Astrocyte of the hippocampus (primary cell): ENCODE data around the gene ORC4.

Experiments used
- DNase-seq: peaks from one replicate; pipeline ENCODE4 v3.0.0; 2011; ENCODE audit warnings: low read depth, low spot score

Gene ORC4

DNA sequence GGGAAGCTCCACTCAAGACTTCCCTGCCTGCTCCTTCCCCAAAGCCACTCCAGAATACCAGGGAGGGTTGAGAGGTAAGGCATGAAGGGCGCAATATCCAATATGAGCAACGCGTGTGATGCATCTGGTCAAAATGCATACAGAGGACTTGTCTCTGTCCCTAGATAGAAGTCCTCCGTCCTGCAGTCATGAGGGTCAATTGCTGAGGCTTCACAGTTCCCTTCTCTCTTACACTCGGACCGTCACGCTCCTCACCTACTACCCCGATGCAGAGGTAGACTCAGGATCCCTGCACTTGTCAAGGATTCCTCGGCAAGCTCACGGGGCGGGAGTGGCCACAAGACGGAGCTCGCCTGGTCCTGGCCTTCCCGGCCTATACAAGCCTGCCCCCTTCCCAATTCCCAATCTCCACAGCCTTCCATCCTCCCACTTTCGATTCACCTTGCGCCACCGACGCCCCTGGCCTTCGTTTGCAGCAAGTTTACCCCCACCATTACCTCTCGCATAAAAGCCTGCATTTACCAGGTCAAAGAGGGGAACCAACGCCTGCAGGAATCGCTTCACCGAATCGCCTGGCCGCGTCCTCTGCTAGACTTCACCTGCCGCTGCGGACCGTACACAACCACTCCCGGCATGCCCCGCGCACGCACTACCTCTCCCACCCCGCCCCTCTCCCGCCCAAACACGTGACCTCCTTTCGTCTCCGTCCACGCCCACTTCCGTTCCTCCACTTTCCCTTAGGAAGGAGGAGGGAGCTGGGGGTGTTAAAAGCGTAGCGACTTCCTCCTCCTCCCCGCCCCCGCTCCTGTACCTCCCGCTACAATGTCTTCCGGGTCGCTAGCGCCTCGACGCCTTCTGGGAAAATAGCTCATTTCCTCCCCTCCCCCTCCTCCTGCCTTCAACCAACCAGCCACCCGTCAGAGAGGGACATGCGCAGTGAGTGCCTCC, at the start of gene ORC4:
Gene ORC4, minus strand, starts transcription at position 627 of the 948 bp plus-strand sequence. CDS start 44,779 bp downstream, outside the sequence.
- peak; percentile 100 for DNase-seq

DNA sequence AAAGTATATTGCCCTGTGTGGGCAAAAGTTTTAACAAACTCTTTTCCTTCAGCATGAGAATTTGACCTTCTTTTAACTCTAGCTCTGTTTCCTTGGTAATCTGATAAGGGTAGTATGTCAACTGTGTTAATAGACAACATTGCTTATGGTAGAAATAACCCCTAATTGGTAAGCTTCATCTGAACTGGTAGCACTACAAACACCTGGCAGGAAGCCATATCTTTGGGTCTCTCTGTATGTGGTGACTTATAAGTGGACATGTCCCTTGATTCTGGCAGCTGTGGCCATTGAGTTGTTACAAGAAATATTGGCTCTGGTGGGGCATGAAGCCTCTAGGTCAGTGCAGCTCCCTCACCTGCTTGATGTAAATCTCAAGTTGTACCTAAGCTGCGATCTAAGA, 47.3 kb upstream of the ORC4 start:
- peak; percentile 13 for DNase-seq

DNA sequence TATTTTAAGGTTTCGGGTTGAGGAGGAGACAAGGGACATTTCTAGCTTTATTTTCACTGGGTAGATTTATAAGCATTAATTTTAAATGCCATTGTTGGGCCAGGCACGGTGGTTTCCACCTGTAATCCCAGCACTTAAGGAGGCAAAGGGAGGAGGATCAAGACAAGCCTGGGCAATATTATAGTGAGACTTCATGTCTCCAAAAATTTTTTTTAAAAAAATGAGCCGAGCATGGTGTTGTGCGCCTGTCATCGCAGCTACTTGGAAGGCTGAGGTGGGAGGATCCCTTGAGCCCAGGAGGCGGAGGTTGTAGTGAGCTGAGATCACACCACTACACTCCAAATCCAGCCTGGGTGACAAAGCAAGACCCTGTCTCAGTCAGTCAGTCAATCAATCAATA, 45.4 kb upstream of the ORC4 start:
- no peak for DNase-seq

DNA sequence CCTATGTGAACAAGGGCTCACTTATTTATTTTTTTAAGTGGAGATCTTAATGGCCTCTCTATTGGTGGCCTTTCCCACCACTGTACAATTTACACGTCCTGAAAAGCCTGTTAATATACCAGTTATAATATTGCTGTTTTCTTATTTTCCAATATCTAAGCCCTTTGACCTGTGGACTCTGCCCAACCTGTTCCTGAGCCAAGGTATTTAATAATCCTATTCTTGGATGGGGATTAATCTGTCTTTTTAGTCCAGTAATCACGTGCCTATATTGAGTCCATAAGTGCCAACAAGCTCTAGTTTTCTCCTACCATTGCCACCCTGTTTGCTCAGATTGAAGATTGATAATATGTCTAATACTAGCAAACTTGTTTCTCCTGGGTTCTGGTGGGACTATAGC, 43.1 kb upstream of the ORC4 start:
- DNase-seq: no peak

DNA sequence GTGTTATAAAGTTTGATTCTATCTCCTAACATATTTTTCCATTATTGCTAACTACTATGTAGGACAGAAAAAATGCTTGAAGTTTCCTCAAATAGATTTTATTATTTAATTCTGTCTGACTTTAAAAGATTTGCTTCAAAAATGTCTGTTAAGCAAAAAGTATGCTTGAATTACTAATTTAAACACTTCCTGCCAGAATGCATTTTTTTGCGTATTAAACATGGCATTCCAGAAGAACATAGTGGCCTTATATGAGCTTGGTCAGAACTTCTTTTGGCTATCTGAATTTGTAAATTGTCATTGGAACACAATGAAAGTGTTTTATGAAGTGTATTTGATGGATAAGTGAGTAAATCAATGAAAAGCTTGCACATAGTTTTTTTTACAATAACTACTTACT, 38.1 kb upstream of the ORC4 start:
- no peak for DNase-seq

DNA sequence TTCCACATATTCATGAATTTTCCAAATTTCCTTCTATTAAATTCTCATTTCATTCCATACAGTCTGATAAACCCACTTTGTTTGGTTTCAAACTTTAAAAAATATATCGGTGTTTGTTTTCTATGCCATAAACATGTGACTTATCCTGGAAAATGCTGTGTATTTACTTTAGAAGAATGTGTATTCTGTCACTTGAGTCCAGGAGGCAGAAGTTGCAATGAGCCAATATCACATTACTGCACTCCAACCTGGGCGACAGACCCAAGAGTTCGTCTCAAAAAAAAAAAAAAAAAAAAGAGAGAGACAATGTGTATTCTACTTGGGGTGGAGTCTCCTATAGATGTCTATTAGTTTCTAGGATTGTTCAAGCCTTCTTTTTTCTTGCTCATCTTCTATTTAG, 32.1 kb upstream of the ORC4 start:
- DNase-seq: no peak

DNA sequence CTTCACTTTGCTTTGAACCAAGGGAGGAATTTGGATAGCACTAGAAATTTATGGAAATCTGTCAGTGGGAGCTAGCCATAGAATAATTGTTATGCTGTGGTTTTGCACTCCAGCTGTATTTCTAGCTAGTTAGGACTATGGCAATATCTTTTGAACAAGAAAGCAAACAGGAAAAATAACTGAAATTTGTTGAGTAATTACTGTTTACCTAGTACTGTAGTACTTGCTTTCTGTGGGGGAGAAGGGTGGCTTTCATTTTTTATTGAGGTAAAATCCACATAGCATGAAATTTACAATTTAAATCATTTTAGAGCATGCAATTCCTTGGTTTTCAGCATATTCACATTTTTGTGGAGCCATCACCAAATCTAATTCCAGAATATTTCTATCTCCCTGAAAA, 28.7 kb upstream of the ORC4 start:
- no peak for DNase-seq

DNA sequence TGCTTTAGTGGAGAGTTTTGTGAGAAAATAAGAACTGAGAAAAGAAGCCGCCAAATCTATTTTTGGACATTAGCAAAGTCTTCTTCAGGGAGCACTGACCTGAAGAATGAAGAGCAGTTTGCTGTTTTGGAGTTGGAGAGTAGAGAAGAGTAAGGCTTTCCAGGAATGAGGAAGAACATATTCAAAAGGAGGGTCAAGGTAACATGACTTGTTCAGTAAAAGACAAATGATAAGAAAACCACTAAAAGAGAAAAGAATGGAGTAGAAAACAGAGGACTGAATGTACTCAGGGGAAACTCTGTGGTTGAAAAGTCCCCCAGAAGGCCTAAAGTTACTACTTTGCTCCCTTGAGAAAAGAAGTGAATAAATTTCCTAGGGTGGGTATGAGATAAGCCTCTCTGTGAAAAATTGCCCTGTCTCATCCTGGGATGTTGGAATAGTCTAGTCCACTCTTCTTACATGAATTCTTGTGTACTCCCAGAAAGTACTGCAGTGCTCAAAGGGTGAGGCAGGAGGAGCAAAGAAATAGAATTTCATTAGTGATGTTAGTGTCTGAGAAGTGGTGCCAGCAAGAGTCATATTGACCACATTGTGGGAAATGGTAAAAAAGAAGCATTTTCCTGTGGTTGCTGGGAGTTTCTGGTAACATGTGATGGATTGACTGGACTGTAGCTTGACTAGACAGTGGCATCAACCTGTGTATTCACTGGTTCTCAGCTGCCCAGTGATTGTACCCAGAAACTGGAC, 28.1 kb upstream of the ORC4 start:
- DNase-seq: peak; percentile 81

DNA sequence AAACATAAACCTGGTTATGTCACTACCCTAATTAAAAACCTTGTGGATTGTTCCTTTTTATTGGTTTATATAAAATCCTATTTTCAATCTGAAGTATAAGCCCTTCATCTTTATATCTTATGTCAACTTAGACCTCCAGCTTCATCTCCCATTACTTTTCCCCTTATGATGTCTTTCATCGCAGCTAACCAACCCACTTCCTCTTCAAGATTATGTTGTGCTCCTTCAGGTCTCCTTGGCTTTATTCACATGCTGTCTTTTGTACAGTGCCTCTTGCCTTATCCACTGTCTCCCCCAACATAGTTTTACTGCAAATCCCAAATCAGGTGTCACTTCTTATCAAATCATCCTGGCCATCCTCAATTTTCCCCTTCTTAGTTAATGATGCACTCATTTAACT, 26.3 kb upstream of the ORC4 start:
- DNase-seq: no peak

DNA sequence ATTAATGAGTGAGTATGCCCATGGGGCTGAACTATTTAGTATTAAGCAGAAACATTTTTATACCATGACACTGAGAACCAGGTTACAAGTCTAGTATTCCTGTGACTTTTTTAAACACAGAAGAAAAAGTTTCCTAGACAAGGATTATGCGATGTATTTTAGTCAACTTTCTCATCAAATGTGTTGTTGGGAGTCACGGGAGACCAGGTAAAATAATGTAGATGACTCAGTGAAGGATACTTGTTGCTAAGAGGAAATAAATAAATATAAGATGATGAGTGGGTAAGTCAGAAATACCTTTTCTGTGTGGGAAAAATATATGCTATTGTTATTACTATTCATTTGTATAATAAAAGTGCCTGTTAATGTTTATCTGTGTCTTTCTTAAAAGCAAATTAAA, 23.8 kb upstream of the ORC4 start:
- DNase-seq: no peak

DNA sequence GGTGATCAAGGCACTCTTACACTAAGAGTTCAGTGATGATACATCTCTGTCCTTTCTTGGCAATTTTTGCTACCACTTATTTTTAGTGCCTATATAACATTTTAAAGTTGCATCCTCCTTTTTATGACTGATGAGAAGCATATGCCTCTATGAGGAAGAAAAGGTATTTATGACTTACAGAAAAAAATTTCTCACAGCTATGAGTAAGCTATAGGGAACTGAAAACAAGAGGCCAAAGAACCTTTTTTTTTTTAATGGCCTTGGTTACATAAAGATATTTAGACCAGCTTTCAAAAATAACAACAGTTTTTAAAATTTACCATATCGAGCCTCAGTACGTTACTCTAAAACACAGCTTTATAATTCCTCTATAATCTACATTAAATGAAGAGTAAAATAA, 21.7 kb upstream of the ORC4 start:
- no peak for DNase-seq

DNA sequence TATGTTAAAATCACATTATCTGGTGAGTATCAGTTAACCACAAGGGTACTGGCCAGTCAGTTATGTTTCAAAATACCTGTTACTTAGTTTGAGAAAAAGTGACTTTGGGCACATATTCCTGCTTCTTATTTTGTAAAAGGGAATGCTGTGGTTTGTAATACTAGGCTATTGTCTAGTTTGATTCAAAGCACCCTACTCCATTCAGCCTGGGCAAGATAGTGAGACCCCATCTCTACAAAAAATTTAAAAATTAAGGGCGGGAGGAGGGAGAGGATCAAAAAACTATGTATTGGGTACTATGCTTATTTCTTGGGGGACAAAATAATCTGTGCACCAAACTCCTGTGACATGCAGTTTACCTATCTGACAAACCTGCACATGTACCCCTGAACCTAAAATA, 19.2 kb upstream of the ORC4 start:
- peak; percentile 26 for DNase-seq

DNA sequence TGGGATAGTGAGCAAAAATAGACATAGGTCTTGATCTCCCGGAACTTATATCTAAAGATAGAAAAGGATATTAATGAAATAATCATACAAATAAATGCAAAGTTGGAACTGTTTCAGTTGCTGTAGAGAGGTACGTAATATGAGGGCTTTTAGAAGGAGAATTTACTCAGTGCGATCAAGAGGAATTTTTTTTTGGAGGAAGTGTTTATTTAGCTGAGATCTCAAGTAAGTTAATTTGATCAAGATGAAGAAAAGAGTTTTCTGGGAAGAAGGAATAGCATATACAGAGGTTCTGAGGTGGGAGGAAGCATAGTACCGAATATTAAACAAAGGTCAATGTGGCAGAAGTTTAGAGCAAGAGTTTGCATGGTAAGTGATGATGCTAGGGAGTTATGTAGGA, 11.7 kb upstream of the ORC4 start:
- DNase-seq: no peak

DNA sequence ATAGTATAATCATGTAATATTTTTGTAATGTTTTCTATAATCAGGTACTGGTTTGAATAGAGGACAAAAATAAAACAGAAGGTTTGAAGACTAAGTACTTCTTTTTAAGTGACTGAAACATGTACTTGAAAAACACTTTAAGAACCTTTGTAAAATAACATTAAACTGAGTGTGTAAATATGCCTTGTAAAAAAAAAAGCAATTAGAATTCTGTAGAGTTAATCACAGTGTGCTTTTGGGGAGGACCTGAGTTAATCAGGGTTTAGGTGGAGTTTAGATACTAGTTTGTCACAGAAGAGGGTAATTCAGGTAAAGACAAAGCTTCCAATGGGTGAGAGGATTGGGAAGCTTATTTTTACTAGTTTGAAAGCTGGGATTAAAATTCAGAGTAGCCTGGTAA, 10.6 kb upstream of the ORC4 start:
- DNase-seq: no peak

DNA sequence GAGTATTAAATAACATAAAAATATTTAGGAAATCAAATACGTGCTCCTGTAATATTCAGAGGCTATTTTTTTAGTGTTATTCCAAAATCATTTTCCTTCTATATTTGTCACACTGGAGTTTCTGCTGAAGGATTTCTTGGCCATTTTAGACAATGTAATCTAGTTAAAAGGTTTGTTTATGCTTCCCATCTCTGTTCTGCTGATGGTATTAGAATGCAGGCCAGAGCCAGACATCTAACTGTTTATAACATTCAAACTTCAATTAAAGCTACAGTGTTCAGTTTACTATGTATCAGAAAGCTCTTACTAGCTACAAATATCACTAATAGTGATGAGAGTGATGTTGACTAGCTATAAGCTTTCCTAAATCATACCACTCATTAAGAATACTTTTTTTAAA, 8.2 kb upstream of the ORC4 start:
- DNase-seq: no peak

DNA sequence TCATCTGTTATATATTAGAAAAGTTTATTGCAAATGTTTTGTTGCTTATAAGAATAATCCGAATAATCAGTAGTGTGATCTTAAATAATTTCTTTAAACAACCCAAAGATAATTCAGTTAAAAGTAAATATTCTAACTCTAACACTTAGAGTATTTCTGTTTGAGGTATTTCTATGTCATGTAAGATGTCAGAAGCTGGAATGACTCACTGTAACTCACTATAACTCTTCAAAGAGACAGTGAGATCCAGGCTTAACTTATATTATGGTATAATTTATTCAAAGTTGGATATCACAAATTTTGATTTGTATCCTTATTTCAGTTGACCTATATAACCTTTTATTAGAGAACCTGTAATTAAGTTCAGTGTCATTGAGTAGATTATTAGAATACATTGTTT, 7.3 kb upstream of the ORC4 start:
- DNase-seq: no peak

DNA sequence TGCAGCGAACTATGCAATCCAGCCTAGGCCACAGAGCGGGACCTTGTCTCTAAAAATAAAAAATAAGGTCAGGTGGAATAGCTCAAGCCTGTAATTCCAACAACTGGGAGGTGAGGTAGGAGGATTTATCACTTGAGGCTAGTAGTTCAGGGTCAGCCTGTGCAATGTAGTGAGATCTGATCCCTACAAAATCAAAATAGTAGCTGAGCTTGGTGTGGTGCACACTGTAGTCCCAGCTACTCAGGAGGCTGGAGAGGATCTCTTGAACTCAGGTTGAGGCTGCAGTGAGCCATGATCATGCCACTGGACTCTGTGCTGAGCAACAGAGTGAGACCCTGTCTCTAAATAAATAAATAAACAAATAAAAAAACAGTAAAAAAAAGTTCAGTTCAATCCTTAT, 6.0 kb upstream of the ORC4 start:
- no peak for DNase-seq

DNA sequence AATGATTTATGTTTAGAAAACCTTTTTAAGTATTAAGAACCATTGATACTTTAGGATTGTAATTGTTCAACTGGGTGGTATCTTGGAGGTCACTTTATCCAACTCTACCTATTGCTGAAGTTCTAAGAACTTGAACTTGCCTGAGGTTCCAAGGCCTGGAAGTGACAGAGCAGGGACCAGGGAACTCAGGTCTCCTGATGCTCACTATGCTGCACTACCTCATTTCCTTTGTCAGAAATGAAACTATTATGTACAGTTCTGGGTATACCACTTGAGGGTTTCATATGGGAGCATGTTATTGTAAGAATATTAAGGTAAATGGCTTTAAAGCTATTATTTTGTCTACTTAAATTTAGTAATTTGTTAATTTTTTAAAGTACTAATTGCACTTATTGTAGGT, 3.3 kb upstream of the ORC4 start:
- no peak for DNase-seq

DNA sequence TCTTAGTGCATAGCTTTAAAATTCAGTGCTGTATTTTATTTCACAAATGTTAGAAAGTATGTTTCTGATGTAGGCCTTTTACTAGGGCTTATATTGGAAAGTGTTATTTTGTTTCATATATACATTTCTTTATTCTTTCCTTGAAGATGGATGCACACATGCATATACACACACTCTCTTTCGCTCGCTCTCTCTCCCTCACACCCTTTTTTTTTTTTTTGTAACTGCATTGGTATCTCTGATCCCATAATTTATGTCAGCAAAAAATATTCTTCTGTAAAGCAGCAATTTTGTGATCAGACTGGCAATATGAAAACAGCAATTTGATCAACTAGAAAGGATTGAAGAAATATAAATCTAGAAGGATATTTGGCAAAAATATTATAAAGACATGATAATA, 2.3 kb upstream of the ORC4 start:
- no peak for DNase-seq

DNA sequence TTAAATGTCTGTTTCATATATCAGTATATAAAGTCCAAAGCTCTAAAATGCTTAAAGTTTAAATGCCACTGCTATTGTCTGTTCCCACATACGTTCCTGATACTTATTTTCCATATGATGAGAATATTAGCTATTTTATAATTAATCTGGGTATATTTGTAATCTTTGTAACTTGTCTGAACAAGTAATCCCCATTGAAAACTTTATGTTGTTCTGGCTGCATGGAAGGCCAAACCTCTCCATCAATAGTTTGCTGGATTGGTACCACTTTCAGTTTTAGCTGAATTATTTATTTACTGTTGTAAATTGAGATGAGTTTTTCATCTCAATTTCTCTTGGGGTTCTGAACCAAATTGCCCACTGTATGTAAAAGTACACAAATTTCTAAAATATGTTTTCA, 1.8 kb upstream of the ORC4 start:
- peak; percentile 11 for DNase-seq

DNA sequence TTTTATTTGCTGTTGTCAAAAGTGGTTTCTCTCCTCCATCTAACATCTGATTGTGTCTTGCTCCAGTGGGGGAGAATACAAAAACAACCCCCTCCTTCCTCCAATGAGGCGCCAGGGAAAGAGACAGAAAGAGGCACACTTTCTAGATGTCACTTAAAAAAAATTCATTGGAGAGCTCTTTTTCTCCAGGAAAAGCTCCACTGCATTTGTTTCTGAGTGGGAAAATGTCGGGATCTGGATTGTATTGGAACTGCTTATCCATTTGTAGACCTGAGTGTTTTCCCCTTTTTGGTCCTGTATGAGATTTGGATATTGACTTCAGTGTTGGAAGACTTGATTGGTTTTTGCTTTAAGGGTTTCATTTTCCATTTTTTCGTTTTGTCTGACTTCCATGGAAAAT, 1.3 kb upstream of the ORC4 start:
- DNase-seq: peak; percentile 21

DNA sequence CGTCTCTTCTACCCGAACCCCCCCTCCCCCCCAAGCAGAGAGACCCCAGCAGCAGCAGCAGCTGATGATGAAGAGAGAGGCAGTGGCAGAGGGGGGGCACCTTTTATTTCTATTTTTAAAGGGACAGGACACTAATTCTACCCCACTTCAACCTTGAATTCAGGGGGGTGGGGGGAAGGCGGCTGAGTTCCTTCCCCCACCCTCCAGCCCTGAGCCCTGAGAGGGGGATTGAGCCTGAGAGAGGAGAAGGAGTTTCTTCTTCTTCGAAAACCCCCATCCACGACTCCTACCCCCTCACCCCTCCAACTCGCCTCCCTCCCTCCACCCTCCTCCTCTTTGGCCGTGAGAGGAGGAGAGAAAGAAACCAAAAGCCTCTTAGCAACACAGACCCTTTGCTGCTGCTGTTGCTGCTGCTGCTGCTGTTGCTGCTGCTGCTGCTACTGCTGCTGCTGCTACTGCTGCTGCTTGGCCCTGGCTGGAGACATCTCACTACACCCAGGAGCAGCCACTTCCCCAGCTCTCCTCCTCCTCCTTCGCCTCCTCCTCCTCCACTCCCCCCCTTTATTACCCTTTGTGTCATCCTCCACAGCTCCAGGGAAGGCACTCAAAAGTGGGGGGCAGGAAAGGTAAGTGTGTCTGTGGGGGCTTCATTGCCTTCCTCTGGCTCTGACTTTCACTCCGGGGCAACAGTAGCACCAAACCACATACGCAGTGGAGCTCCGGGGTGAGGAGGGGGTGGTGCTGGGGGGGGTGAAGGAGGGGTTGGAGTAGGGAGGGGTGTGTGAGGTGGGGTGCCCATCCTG, 723 bp upstream of the ORC4 start, which contains the start of gene MBD5:
Gene MBD5, plus strand, starts transcription at position 33 of the 803 bp plus-strand sequence.
- peak; percentile 71 for DNase-seq
